ENCODE results near the gene HSD11B2.

Gene HSD11B2

DNA sequence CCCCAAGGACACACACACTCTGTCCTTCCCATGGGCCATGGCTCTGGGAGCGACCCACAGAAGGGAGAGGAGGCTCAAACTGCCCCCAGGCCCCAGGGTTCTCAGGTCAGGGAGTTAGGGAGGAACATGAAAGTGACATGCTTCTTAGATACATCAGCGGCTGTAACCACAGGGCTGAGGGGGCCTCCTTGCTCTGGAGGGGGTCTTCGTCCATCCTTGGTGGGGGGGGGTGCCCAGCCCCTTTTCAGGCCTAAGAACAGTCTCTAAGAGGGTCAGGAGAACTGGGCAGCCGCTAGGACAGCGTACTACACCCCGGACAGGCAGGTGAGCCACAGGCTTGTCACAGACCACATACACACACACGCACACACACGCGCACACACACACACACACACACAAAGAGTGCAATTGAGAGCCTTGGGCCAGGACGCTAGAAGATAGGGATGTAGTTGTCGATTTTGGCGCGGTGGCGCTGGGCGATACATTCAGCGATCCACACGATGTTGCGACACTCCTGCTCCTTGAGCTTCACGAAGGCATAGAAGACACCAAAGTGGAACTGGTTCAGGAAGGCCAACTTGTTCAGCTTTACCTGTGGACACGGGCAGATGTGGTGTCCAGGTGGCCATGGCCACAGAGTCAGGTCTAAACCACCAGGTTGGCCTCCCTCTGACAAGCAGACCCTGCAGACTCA, 7.3 kb downstream of the HSD11B2 start:
- TF ChIP-seq, protein P1, sequence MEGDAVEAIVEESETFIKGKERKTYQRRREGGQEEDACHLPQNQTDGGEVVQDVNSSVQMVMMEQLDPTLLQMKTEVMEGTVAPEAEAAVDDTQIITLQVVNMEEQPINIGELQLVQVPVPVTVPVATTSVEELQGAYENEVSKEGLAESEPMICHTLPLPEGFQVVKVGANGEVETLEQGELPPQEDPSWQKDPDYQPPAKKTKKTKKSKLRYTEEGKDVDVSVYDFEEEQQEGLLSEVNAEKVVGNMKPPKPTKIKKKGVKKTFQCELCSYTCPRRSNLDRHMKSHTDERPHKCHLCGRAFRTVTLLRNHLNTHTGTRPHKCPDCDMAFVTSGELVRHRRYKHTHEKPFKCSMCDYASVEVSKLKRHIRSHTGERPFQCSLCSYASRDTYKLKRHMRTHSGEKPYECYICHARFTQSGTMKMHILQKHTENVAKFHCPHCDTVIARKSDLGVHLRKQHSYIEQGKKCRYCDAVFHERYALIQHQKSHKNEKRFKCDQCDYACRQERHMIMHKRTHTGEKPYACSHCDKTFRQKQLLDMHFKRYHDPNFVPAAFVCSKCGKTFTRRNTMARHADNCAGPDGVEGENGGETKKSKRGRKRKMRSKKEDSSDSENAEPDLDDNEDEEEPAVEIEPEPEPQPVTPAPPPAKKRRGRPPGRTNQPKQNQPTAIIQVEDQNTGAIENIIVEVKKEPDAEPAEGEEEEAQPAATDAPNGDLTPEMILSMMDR (IDR thresholded peaks at IDR 0.05; ENCODE audit: unreplicated experiment in 3 of 3), result no peak
- H3K27me3 Mint-ChIP-seq (ENCODE audit: low read depth), result no peaks in the 10 kb centered on the region
- H3K27ac Mint-ChIP-seq, result peak overlapping the region in 1 of 3 experiments; percentile 37
- peaks cover 26% of the 10 kb centered on the region for H3K4me1 Mint-ChIP-seq
- no peak overlapping the region for H3K4me3 Mint-ChIP-seq
- peaks cover 25% of the 10 kb centered on the region for H3K36me3 Mint-ChIP-seq (ENCODE audit: low read depth)
- H3K9me3 Mint-ChIP-seq, result no peaks in the 10 kb centered on the region

- Mint-ChIP-seq H3K4me1 (peaks cover 28% of the 10 kb centered on the region), H3K27me3 (ENCODE audit: low read depth) (no peaks in the 10 kb centered on the region), H3K27ac (peak overlapping the region in 1 of 3 experiments; percentile 37), H3K36me3 (ENCODE audit: low read depth) (peaks cover 28% of the 10 kb centered on the region), H3K4me3 (no peak overlapping the region), H3K9me3 (no peaks in the 10 kb centered on the region)
- TF ChIP-seq, protein P1 (IDR thresholded peaks at IDR 0.05; ENCODE audit: unreplicated experiment in 3 of 3), result no peak
Measured at GRCh38 chr16:67438824-67439393, 8.0 kb downstream of the HSD11B2 start.

GRCh38 chr16:67441271-67441753, 10.4 kb downstream of the HSD11B2 start:
- TF ChIP-seq, protein P1 (IDR thresholded peaks at IDR 0.05; ENCODE audit: unreplicated experiment in 3 of 3), result no peak
- H3K27ac Mint-ChIP-seq, result peak overlapping the region in 2 of 3 experiments; percentile 23 to 53
- peaks cover 44% of the 10 kb centered on the region for H3K4me1 Mint-ChIP-seq
- no peaks in the 10 kb centered on the region for H3K27me3 Mint-ChIP-seq (ENCODE audit: low read depth)
- peaks cover 28% of the 10 kb centered on the region for H3K36me3 Mint-ChIP-seq (ENCODE audit: low read depth)
- H3K9me3 Mint-ChIP-seq, result no peaks in the 10 kb centered on the region
- no peak overlapping the region for H3K4me3 Mint-ChIP-seq

GRCh38 chr16:67441907-67442306, 11.0 kb downstream of the HSD11B2 start:
- H3K27me3 Mint-ChIP-seq (ENCODE audit: low read depth), result no peaks in the 10 kb centered on the region
- H3K4me3 Mint-ChIP-seq, result no peak overlapping the region
- H3K36me3 Mint-ChIP-seq (ENCODE audit: low read depth), result peaks cover 29% of the 10 kb centered on the region
- peaks cover 50% of the 10 kb centered on the region for H3K4me1 Mint-ChIP-seq
- peak overlapping the region in 2 of 3 experiments; percentile 23 to 53 for H3K27ac Mint-ChIP-seq
- TF ChIP-seq, protein P1 (IDR thresholded peaks at IDR 0.05; ENCODE audit: unreplicated experiment in 3 of 3), result no peak
- no peaks in the 10 kb centered on the region for H3K9me3 Mint-ChIP-seq

DNA sequence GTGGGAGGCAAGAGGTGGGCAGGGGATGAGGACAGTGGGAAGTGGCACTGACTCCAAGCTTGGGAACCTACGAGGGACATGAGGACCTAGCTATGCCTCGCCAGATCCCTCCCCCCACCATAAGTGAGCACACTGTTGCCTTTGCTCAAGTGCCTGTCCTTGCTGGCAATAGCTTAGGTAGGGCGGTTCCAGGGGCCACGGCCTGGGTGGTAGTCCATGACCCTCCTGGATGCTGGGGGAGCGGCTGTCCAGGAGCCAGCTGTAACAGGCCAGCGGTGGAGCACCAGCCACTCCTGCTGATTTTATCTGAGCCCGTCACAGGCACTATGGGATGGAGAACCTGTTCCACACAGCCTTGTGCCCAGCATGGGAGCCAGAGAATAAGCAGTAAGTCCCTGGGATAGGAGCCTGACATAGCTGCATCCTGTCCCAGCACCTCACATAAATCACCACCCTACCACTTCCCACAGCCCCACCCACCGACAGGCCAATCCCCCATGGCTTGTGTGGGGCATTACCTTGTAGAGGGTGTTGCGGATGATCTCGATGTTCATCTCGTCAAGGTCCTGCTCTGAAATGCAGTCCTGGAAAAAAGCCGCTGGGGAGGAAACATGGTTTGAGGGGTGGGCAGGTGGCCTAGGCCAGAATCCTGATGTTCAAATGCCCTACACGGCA, 11.8 kb downstream of the HSD11B2 start:
- peaks cover 24% of the 10 kb centered on the region for H3K36me3 Mint-ChIP-seq (ENCODE audit: low read depth)
- H3K4me1 Mint-ChIP-seq, result peaks cover 59% of the 10 kb centered on the region
- H3K4me3 Mint-ChIP-seq, result no peak overlapping the region
- TF ChIP-seq, protein P1 (IDR thresholded peaks at IDR 0.05; ENCODE audit: unreplicated experiment in 3 of 3), result no peak
- H3K27ac Mint-ChIP-seq, result peak overlapping the region in 1 of 3 experiments; percentile 98
- no peaks in the 10 kb centered on the region for H3K27me3 Mint-ChIP-seq (ENCODE audit: low read depth)
- H3K9me3 Mint-ChIP-seq, result no peaks in the 10 kb centered on the region

Data from nephron (organoid).